ENCODE results near the gene CDC42.

CDC42 gene

GRCh38 chr1:22111620-22112019, 59.1 kb downstream of the CDC42 start:
- no peak for DNase-seq

- no peak for DNase-seq
Observed at GRCh38 chr1:22112554-22112953, 60.0 kb downstream of the CDC42 start.

GRCh38 chr1:22114083-22115012, 61.8 kb downstream of the CDC42 start:
- no peak for DNase-seq

GRCh38 chr1:22115286-22115685, 62.8 kb downstream of the CDC42 start:
- DNase-seq: no peak

- no peak for DNase-seq
Observed at GRCh38 chr1:22117238-22117637, 64.7 kb downstream of the CDC42 start.

- DNase-seq: no peak
Observed at GRCh38 chr1:22117851-22118250, 65.3 kb downstream of the CDC42 start.

GRCh38 chr1:22118291-22118992, 65.9 kb downstream of the CDC42 start:
- DNase-seq: no peak

- DNase-seq: no peak
Observed at GRCh38 chr1:22119626-22120468, 67.3 kb downstream of the CDC42 start.

- no peak for DNase-seq
Observed at GRCh38 chr1:22120469-22120790, 67.9 kb downstream of the CDC42 start.

GRCh38 chr1:22121421-22121911, 69.0 kb downstream of the CDC42 start:
- DNase-seq: no peak

- DNase-seq: no peak
Observed at GRCh38 chr1:22122273-22123070, 70.0 kb downstream of the CDC42 start.

- no peak for DNase-seq
Observed at GRCh38 chr1:22123071-22123390, 70.5 kb downstream of the CDC42 start.

GRCh38 chr1:22123901-22124404, 71.4 kb downstream of the CDC42 start:
- DNase-seq: no peak

GRCh38 chr1:22124592-22125229, 72.2 kb downstream of the CDC42 start:
- no peak for DNase-seq

- no peak for DNase-seq
Observed at GRCh38 chr1:22126531-22126930, 74.0 kb downstream of the CDC42 start.

GRCh38 chr1:22127248-22127647, 74.7 kb downstream of the CDC42 start:
- no peak for DNase-seq

GRCh38 chr1:22127731-22128130, 75.2 kb downstream of the CDC42 start:
- no peak for DNase-seq

- DNase-seq: no peak
Observed at GRCh38 chr1:22128392-22128791, 75.9 kb downstream of the CDC42 start.

GRCh38 chr1:22129501-22130117, 77.1 kb downstream of the CDC42 start:
- no peak for DNase-seq

GRCh38 chr1:22131062-22131461, 78.6 kb downstream of the CDC42 start:
- DNase-seq: no peak

- no peak for DNase-seq
Observed at GRCh38 chr1:22131875-22132486, 79.5 kb downstream of the CDC42 start.

Measured in NCI-H2029 (cell line).